PFSK-1 (cell line): ENCODE measurements around the gene RPTN.

Source experiments
- FOXP2 ChIP-seq: optimal IDR thresholded peaks from 2 replicates; pipeline ENCODE3; 2011; ENCODE audit warnings: borderline replicate concordance, control low read depth, inconsistent platforms; ENCODE audit not compliant: insufficient read depth; ENCODE audit errors: extremely low read length, extremely low read depth
- POLR2AphosphoS5 ChIP-seq: IDR thresholded peaks from 2 replicates; pipeline ENCODE4 v1.6.1; 2012; ENCODE audit warnings: low read depth, mild to moderate bottlenecking, control low read depth, low read length, moderate library complexity
- SIN3A ChIP-seq: IDR thresholded peaks from 2 replicates; pipeline ENCODE4 v1.6.1; 2012; ENCODE audit warnings: mild to moderate bottlenecking, low read length, moderate library complexity, borderline replicate concordance; ENCODE audit not compliant: insufficient read depth
- TAF1 ChIP-seq: IDR thresholded peaks from 2 replicates; pipeline ENCODE4 v1.6.1; 2012; ENCODE audit warnings: low read length, control low read depth, borderline replicate concordance; ENCODE audit not compliant: insufficient read depth
- TF ChIP-seq, protein P1 (sequence below), 2 experiments: IDR thresholded peaks; 2 replicates each; pipeline versions ENCODE4 v1.6.1 to v1.8.0; 2011 to 2012; ENCODE audit warnings: low read depth in 2 of 2, low read length in 2 of 2, control low read depth in 1 of 2, inconsistent platforms in 1 of 2, mild to moderate bottlenecking in 1 of 2, moderate library complexity in 1 of 2; ENCODE audit not compliant: insufficient read depth in 1 of 2

The RPTN gene

GRCh38 chr1:152143150-152143887 is 15.7 kb downstream of the RPTN start:
- TF ChIP-seq, protein P1, sequence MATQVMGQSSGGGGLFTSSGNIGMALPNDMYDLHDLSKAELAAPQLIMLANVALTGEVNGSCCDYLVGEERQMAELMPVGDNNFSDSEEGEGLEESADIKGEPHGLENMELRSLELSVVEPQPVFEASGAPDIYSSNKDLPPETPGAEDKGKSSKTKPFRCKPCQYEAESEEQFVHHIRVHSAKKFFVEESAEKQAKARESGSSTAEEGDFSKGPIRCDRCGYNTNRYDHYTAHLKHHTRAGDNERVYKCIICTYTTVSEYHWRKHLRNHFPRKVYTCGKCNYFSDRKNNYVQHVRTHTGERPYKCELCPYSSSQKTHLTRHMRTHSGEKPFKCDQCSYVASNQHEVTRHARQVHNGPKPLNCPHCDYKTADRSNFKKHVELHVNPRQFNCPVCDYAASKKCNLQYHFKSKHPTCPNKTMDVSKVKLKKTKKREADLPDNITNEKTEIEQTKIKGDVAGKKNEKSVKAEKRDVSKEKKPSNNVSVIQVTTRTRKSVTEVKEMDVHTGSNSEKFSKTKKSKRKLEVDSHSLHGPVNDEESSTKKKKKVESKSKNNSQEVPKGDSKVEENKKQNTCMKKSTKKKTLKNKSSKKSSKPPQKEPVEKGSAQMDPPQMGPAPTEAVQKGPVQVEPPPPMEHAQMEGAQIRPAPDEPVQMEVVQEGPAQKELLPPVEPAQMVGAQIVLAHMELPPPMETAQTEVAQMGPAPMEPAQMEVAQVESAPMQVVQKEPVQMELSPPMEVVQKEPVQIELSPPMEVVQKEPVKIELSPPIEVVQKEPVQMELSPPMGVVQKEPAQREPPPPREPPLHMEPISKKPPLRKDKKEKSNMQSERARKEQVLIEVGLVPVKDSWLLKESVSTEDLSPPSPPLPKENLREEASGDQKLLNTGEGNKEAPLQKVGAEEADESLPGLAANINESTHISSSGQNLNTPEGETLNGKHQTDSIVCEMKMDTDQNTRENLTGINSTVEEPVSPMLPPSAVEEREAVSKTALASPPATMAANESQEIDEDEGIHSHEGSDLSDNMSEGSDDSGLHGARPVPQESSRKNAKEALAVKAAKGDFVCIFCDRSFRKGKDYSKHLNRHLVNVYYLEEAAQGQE (IDR thresholded peaks at IDR 0.05; ENCODE audit: insufficient read depth in 1 of 2, low read depth in 2 of 2, low read length in 2 of 2): no peak
- TF ChIP-seq TAF1: no peak
- no peak for TF ChIP-seq FOXP2
- TF ChIP-seq SIN3A: no peak
- TF ChIP-seq POLR2AphosphoS5: no peak

DNA sequence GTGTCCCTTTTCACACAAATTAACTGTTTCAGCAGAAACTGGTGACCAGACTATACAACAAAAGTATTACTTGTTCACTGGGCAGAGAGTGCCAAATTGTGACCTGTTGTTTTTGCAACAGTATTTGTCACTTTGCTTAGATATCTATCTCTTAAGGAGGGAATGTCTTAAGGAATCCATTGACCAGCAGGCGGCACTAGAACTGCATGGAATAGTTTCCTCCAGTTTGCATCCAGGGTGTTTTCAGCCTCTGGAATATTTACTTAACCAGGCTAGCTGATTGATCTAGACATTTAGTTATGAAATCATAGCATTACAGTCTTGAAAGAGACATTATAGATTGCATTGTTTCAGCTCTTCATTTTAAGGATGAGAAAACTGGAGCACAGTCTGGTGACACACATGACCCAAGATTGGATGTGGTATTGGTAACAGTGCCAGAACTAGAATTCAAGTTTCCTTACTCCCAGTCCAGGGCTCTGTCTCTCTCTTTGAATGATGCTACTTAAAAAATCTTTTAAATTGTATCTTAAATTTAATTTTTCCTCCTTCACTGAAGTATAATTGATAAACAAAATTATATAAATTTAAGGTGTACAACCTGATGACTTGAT is 16.9 kb downstream of the RPTN start:
- no peak for TF ChIP-seq FOXP2
- no peak for TF ChIP-seq POLR2AphosphoS5
- no peak for TF ChIP-seq SIN3A
- TF ChIP-seq, protein P1 (IDR thresholded peaks at IDR 0.05; ENCODE audit: insufficient read depth in 1 of 2, low read depth in 2 of 2, low read length in 2 of 2): no peak
- TF ChIP-seq TAF1: no peak

GRCh38 chr1:152137215-152137614 is 21.8 kb downstream of the RPTN start:
- no peak for TF ChIP-seq POLR2AphosphoS5
- no peak for TF ChIP-seq FOXP2
- no peak for TF ChIP-seq TAF1
- no peak for TF ChIP-seq SIN3A
- TF ChIP-seq, protein P1 (IDR thresholded peaks at IDR 0.05; ENCODE audit: insufficient read depth in 1 of 2, low read depth in 2 of 2, low read length in 2 of 2): no peak

DNA sequence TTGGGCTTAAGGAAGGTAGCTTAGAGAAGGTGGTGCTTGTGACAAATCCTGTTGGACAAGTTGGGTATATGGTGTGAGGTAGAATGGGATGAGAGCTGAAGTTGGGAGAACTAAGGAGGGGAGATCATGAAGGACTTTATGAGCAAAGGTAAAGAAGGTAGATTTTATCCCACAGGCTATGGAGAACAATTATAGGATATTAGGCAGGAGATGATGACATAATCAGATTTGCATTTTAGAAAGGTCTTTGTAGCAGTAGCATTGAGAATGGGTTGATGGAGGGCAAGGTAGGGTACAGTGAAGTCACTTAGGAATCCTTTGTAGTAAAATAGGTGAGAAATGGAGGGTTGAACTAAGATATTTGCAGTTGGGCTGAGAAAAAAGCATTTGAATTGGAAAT is 28.8 kb downstream of the RPTN start:
- TF ChIP-seq FOXP2: no peak
- TF ChIP-seq SIN3A: no peak

- TF ChIP-seq, protein P1 (IDR thresholded peaks at IDR 0.05; ENCODE audit: insufficient read depth in 1 of 2, low read depth in 2 of 2, low read length in 2 of 2): no peak
- TF ChIP-seq TAF1 (no peak), POLR2AphosphoS5 (no peak), FOXP2 (no peak), SIN3A (no peak)
These were observed 31.4 kb downstream of the RPTN start for GRCh38 chr1:152127673-152128072.
